ENCODE results near the gene PLCL2.
"Not testable (repeated sequence)": the region's sequence is repeated elsewhere in the genome, so short reads cannot be mapped to it uniquely, and the experiment has no call there.

PLCL2 gene

DNA sequence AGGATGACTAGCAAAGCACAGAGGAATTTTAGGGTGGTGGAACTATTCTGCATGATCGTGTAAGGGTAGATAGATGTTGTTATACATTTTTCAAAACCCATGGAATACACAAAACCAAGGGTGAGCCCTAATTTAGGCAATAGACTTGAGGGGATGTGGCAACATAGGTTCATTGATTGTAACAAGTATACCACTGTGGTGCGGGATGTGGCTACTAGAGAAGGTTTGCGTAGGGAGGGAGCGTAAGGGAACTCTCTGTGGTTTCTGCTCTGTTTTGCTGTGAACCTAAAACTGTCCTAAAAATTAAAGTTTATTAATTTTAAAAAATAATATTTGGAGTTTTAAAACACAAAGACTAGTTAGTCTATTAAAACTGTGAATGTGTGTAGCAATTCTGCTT is 202.8 kb downstream of the PLCL2 start:
- DNase-seq, result no peak

DNA sequence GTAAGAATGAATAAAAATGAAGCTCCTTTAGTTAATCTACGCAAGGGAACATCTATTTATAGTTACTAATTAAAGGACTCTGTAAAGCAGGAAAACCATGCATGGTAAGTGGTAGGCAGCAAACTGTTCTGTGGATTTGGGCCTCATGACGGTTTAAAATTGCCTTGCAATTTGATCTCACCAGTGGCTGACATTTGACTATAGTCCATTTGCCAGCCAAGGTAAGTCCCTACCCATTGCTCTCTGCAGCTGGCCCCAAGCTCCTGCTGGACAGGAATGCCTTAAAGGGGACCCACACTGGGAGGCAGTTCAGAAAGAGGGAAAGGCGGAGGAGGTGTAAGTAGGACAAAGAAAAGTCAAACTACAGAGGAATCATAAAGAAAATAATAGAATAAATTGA is 203.3 kb downstream of the PLCL2 start:
- no peak for DNase-seq

DNA sequence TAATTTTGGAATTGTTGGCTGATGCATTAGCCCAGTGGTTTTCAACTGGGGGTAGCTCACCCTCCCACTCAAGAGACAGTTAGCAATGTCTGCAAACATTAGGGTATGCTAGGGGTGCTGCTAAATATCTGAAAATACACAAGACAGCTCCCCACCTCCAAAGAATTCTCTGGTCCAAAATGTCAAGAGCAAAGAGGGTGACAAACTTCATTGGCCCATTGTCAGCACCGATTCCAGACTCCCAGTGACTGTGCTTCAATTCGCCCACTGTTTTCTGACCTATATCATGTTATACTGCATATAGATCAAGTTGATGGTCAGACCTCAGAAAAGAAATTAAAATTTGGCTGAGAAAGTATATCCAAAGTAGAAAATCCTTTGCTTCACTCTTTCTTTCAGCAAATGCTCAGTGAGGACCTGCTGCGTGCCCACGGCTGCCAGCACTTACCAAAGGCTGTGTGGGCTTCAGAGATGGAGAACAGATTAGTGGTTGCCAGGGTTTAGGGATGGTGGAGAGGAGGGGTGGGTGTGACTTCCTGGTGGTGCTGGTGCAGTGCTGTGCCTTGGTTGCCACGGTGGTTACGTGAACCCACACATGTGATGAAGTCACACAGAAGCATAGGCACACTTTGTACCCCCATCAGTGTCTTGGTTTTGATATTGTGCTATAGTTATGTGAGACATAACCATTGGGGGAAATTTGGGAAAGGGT is 204.0 kb downstream of the PLCL2 start:
- DNase-seq, result no peak

DNA sequence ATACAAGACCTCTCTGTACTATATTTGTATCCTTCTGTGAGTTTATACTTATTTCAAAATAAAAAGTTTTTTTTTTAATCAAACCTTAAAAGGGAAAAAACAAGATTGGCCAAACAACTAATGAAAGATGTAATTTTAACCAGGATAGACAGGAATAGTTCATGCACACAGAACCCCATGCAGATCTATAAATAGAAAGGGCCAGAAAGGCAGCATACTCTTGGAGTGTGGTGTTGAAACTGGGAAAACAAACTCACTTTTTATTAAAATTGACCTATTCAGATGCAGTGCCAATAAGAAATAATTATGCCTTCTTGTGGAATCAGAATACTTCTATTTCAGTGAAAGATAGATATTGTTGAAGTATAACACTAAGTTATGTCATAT is 204.6 kb downstream of the PLCL2 start:
- no peak for DNase-seq

DNA sequence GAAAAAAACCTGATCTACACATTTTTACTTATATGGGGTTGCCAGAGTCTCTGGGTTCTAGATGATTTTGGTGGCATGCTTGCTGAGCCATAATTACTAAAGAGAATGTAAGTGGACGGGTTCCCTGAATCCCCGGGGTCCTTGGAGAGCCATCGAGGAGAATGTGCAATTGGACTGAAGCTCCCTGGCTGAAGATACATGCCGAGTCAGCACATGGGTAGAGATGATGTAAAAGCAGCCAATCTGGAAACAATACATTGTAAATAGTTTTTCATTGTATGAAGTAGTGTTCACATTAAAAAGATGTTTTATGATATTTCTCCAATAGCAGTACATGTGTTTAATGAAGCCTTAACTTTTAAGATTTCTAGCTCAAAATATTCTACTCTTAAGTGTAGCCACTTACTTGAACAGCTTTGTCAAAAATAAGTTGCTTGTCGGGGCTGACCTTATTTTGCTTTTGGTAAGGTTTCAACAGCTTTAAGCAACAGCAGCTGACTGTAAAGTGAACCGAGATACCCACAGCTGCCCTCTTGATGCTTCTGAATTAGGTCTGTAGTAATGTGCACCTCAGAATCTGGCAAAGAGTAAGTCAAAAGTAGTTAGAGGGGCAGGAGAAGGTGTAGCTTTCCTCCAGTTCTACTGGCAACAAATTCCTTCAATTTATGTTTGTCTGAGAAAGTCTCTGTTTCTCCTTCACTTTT is 205.7 kb downstream of the PLCL2 start:
- no peak for DNase-seq

DNA sequence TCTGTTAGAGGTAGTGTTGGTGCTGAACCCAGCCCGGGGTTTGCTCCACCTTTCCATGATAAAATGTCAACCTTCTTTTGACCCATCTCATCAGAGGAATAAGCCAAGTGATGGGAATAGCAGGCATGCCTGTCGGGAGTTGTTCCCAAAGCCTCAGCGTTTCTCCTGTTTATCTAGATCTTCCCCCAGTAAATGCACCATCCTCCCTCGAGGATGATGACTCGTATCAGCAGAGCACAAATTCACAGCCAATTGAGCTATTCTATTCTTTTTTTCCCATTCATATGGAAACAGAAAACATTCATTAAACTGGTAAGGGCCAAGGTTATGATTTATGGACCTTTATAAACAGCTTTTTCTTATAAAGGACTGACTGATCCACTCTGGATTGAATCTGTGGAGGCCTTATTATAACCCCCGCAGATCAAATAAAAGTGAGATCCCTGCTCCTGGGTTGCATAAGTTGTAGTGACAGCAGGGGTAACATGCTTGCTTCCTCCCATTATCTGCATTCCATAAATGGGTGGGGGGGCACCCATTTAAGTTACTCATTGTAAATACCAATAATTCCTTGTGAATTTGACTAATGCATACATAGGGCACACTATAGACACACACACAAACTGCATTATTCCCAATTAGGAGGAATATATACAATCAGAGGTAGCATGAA is 207.3 kb downstream of the PLCL2 start:
- DNase-seq, result no peak

DNA sequence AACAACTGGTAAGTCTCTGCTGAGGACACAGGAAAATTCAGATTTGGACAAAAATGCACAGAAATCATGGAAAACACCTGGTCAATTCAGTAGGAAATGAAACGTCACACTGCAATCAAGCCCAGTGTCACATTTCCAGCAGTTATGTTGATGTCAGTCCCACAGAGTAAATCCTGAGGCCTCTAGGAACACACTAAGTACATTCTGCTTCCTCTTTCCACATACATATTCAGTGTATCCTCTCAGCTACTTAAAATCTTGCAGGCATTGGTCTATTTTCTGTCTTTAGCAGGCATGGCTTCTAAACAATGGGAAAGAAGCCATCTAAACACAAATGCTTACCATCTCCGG is 207.8 kb downstream of the PLCL2 start:
- no peak for DNase-seq

DNA sequence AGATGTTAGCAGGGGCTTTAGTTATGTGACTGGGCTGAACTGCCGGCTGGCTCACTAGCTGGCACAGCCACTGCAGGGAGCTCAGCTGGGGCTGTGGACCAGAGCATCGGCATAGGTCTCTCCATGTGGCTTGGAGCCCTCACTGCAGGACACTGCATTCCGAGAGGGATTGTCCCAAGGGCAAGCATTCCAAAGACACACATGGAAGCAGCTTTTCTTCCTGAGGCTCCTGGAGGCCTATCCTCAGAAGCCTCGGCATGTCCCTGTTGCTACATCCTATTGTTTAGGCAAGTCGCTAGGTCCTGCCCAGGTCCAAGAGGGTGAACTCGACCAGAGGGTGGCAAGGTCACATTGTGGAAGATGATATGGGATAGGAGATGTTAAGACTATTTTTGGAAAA is 209.8 kb downstream of the PLCL2 start:
- DNase-seq, result no peak

DNA sequence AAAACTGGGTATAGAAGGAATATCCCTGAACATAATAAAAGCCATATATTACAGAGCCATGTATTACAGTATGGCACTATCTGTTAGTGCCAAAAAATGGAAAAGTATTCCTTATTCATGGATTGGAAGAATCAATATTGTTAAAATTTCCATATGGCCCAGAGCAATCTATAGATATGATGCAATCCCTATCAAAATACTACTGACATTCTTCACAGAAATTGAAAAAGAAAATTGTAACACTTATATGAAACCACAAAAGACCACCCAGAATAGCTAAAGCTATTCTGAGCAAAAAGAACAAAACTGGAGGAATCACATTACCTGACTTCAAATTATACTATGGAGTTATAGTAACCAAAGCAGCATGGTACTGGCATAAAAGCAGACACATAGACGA is 218.8 kb downstream of the PLCL2 start:
- DNase-seq, result no peak

DNA sequence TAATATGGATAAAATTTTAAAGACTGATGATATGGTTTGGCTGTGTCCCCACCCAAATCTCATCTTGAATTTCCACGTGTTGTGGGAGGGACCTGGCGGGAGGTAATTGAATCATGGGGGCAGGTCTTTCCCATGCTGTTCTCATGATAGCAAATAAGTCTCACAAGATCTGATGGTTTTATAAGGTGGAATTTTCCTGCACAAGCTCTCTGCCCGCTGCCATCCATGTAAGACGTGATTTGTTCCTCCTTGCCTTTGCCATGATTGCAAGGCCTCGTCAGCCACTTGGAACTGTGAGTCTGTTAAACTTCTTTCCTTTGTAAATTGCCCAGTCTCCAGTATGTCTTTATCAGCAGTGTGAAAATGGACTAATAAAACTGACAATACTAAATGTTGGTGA is 222.0 kb downstream of the PLCL2 start:
- DNase-seq, result not testable (repeated sequence)

DNA sequence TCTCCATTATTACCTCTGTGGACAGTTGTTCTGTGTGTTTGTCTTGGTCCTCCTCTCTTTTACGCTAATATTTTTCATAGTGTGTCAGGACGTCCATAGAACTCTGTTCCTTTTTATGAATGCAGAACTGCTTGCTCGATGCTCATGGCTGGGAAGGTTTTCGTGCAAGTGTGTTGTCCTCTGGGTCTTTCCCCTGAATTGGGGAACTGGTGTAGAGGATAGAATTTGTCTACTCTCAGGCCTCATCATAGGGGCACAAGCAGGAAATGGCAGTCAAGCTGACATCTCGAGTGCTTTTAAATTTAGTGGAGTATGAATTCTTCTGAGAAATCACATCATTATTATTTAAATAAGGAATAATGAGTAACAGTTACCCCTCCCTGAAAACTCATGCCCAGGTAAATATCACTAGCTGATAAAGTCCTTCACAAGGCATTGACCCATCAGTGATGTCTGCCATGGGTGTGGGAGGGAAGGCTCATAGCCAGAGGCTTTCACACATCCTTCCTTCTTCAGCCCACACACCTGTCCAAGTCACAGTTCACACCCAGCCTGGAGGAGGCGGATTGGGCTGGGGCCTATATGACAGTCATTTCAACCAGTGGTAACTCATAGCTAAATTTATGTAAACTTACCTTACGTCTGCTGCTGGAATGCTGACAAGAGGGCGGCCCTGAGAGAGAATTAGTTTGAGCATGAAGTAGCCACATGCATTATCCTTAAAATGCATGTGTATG is 226.1 kb downstream of the PLCL2 start:
- DNase-seq, result no peak

DNA sequence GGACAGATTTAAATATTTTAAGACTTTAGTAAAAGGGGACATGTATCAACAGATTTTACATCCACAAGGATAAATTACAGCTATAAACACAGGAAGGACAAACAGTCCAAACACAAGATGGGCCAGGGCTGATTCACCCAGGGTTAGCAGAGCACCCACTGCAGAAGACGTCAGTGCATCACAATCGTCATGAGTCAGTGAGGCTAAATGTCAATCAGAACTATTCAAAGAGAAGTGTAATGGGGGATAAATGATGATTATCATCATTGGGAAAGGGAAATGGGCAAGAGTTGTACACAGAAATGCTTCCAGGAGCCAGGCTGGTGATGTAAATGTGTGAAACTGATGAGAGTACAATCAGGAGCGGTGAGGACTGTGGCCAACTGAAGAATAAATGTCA is 226.8 kb downstream of the PLCL2 start:
- no peak for DNase-seq

DNA sequence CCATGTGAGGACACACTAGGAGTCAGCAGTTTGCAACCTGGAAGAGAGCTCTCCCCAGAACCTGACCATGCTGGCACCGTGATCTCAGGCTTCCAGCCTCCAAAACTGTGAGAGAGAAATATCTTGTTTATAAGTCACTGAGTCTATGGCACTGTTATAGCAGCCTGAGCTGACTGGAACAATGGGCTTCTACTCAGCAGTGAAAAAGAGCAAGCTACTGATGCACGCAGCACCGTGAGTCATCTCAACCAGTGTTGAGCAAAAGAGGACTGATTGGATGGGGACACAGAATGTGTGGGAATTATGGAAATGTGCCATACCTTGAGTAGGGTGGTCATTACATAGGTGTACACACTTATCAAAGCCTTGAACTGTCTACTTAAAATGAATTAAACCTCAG is 230.4 kb downstream of the PLCL2 start:
- no peak for DNase-seq

DNA sequence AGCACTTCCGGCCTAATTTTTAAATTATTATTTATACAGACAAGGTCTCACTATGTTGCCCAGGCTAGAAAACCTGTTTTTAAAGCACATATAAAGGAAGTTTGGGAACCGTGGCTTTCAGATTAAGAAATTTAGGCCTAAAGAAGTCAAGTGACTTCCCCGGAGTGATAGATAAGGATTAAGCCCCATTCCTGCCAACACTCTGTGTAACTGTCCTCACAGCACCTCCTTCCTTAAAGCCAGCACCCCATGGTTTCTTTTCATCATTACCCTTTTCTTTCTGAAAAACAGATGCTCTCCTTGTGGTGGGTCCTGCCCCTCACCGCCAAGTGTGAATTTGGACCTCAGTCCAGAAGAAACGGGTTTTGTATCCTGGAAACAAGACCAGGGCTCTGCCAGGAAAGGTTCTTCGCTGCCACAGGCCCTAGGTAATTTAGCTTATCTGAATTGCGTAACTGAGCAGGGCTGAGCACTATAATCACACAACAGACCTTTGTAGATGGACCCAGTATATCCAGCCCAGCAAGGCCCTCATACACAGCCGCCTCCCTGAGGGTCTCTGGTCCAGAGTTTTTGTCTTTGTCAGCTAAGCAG is 231.3 kb downstream of the PLCL2 start:
- no peak for DNase-seq

DNA sequence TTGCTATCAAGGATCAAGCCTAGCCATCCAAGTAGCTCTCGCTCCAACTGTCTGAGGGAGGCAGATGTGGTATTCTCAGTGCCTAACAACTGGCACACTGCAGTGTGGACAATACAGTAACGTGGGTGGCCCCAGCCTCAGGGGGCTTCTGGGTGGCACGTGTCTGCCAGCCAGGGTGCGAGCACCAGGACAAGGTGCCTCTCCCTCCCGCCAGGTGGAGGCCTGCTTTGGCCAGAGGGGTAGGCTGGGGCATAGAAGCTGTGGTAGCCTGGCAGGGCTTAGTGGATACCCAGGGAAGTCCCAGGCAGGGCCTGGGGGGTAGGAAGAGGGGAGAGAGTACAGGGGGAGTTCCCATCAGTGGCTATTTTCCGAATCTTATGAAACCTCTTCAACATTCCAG is 234.0 kb downstream of the PLCL2 start:
- DNase-seq, result no peak

DNA sequence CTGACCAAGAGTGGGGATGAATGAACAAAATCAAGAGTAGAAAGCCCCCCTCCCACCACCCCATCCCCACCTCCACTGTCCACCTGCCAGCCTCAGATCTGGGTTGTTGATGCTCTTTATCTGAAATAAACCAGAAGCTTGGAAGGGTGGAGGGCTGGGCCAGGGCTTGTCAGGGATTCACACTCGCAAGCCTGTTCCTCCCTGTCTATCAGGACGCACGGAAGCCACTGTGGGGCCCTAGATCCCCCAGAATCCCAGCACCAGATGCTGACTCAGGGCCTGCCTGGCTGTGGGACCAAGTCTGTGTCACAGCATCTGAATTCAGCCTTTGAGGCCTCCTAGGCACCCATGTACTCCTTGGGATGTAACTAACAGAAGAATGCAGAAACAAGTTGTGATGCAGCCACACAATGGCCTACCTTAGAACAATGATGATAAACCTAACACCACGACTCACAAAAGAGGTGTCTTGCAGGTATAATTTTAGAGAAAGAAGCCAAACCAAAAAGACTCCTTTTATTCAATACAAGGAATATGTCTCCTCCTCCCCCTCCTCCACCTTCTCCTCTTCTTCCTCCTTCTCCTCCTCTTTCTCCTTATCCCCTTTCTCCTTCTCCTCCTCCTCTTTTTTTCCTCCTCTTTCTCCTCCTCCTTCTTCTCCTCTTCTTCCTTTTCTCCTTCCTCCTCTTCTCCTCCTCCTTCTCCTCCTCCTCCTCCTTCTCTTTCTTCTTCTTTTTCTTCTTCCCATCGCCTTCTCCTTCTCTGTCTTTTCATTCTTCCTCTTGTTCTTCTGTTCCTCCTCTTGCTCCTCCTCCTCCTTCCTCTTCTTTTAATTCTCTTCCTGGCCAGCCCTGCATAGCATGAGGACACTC is 234.7 kb downstream of the PLCL2 start:
- no peak for DNase-seq

DNA sequence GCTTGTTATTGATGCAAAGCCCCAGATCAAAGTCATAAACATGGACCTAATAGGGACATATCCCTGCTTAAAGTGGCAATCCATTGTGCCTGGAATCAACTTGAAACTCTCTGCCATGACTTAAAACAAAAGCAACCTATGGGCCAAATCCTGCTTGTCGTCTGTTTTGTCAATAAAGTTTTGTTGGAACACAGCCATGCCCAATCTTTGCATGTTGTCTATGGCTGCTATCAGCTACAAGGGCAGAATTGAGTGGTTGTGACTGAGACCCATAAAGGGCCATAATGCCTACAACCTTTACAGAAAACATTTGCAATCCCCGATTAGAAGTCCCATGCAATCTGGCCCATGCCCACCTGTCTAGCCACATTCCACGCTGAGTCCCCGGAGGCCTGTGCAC is 235.4 kb downstream of the PLCL2 start:
- no peak for DNase-seq

DNA sequence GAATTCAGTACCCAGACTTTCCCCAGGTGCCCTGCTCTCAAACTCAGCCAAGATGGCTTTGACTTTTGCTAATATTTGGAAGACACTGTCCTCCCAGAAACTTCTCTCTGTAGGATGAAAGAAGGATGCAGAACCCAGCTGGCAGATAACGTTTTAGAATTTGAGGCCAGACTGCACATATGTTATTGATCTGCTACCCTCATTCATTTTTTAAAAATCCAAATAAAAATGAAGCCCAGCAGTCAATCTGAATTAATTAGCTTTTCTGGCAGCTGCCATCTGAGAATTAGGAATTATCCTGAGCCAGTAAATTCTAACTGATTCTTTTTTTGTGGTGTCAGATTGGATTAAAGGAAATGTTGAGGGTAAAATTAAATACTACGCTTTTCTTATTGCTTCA is 236.6 kb downstream of the PLCL2 start:
- DNase-seq, result no peak

DNA sequence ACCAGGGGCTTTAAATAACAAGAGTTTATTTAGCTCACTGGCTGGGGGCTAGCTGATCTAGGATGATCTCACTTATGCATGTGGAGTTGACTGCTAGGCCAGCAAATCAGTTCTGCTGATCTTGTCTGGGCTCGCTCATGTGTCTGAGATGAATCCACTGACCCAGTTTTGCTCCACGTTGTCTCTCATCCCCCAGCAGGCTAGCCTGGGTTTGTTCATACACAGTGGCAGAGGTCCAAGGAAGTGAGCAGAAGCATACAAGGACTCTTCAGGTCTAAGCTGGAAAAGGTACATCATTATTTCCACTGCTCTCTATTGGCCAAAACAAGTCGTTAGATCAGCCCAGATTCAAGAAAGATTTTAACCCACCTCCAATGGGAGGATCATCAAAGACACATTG is 238.0 kb downstream of the PLCL2 start:
- DNase-seq, result no peak

DNA sequence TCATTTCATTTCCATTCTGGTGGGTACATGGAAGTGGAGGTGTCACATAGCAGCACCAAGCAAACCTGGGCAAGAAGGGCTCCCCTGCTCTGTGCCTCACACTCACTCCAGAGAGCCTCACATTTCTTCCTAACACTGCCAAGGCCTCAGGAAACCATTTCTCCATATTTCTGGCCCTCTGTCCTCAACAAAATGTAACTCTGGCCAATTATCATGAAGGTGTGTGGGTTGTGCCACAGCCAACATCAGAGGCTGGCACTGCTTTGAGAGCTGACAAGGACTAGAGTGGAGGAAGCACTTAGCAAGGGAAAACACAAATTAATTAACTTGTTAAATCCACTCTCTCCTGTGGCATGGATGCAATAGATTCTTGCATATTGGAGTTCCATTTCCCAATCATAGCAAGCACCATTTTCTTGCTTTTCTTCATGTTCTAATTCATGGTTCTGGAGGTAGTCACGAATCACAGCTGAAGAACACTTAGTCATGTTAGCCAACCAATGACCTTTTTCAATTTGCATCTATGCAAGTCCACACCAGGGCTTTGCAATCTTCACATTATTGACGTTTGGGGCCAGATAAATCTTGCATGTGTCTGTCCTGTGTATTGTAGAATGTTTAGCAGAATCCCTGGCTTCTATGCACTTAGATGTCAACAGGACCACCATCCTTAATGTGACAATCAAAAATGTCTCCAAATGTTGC is 241.1 kb downstream of the PLCL2 start:
- no peak for DNase-seq

DNA sequence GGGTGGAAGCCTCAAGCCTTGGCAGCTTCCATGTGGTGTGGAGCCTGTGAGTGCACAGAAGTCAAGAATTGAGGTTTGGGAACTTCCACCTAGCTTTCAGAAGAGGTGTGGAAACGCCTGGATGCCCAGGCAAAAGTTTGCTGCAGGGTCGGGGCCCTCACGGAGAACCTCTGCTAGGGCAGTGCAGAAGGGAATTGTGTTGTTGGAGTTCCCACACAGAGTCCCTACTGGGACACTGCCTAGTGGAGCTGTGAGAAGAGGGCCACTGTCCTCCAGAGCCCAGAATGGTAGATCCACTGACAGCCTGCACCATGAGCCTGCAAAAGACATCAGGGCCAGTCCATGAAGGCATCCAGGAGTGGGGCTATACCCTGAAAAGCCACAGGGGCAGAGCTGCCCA is 243.9 kb downstream of the PLCL2 start:
- not testable (repeated sequence) for DNase-seq

DNA sequence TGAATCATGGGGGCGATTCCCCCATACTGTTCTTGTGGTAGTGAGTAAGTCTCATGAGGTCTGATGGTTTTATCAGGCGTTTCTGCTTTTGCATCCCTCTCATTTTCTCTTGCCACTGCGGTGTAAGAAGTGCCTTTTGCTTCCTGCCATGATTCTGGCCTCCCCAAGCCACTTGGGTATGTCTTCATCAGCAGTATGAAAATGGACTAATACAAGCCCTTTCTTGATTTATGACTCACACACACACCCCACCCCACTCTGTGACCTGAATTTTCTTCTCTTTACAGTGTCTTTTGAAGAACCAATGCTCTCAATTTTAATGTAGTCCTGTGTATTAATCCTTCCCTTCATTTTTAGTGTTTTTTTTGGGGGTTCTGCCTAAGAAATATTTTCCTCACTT is 244.8 kb downstream of the PLCL2 start:
- DNase-seq, result no peak

All from NCI-H526 treated with DMSO at 0.1 percent for 48 hours (cell line).